GM23338 (cell line): ENCODE data around the gene ASGR1. TPM values are rescaled to one million over a fixed set of nuclear protein-coding genes. Genes with fewer than 3 reads are reported as not detected.

Experiments
- ATAC-seq: fragments of 200-7000 bp; cut with Tn5 transposase; 3 replicates; pipeline ENCODE4 v1.9.1; 2020
- DNase-seq: peaks from one replicate; pipeline ENCODE4 v3.0.0-alpha.2; 2015; ENCODE audit warnings: low spot score
- H2AFZ ChIP-seq: fragments of 200-600 bp; sonication (generic); 2 replicates; pipeline ENCODE4 v1.8.0; 2016; ENCODE audit warnings: antibody characterized with exemption, mild to moderate bottlenecking, moderate library complexity
- H3F3A ChIP-seq: fragments of 200-600 bp; sonication (generic); replicated peaks from 2 replicates; pipeline ENCODE4 v1.8.0; 2017; ENCODE audit warnings: antibody characterized with exemption, mixed run types, low read depth
- H3K27ac ChIP-seq: fragments of 200-600 bp; sonication (generic); 2 replicates; pipeline ENCODE4 v1.6.1; 2016; ENCODE audit warnings: low read depth
- H3K27me3 ChIP-seq: fragments of 200-600 bp; sonication (generic); 2 replicates; pipeline ENCODE4 v1.8.0; 2016; ENCODE audit warnings: mild to moderate bottlenecking, mixed run types, moderate library complexity; ENCODE audit not compliant: insufficient read depth
- H3K36me3 ChIP-seq: fragments of 200-600 bp; sonication (generic); 2 replicates; pipeline ENCODE4 v1.8.0; 2016; ENCODE audit warnings: mild to moderate bottlenecking; ENCODE audit not compliant: insufficient read depth
- H3K4me1 ChIP-seq: fragments of 200-600 bp; sonication (generic); 2 replicates; pipeline ENCODE4 v1.8.0; 2016; ENCODE audit warnings: mild to moderate bottlenecking, moderate library complexity; ENCODE audit not compliant: insufficient read depth
- H3K4me2 ChIP-seq: fragments of 200-600 bp; sonication (generic); 2 replicates; pipeline ENCODE4 v1.7.1; 2017; ENCODE audit warnings: mixed run types
- H3K4me3 ChIP-seq: fragments of 200-600 bp; sonication (generic); 2 replicates; pipeline ENCODE4 v1.6.1; 2016; ENCODE audit warnings: mixed run types
- H3K79me2 ChIP-seq: fragments of 200-600 bp; sonication (generic); replicated peaks from 2 replicates; pipeline ENCODE4 v1.8.0; 2017; ENCODE audit warnings: mild to moderate bottlenecking; ENCODE audit not compliant: insufficient read depth
- H3K9me2 ChIP-seq: fragments of 200-600 bp; sonication (generic); 2 replicates; pipeline ENCODE4 v1.8.0; 2017; ENCODE audit not compliant: insufficient read depth
- H4K20me1 ChIP-seq: fragments of 200-600 bp; sonication (generic); replicated peaks from 2 replicates; pipeline ENCODE4 v1.8.0; 2017; ENCODE audit warnings: mild to moderate bottlenecking; ENCODE audit not compliant: insufficient read depth
- H3K27ac Mint-ChIP-seq: 2 replicates; pipeline ENCODE4 v1.8.0; 2020; ENCODE audit warnings: inconsistent platforms, mild to moderate bottlenecking, moderate library complexity, mixed read lengths
- H3K27me3 Mint-ChIP-seq: 3 replicates; pipeline ENCODE4 v1.8.0; 2022; ENCODE audit warnings: low read depth, mild to moderate bottlenecking, moderate library complexity, mixed read lengths, inconsistent platforms; ENCODE audit not compliant: insufficient read depth, poor library complexity
- H3K36me3 Mint-ChIP-seq: 3 replicates; pipeline ENCODE4 v1.8.0; 2021; ENCODE audit warnings: low read depth, mild to moderate bottlenecking, inconsistent platforms, moderate library complexity, mixed read lengths
- H3K4me1 Mint-ChIP-seq: 3 replicates; pipeline ENCODE4 v1.8.0; 2020; ENCODE audit warnings: mild to moderate bottlenecking, inconsistent platforms, mixed read lengths
- H3K4me3 Mint-ChIP-seq: 3 replicates; pipeline ENCODE4 v1.8.0; 2021; ENCODE audit warnings: moderate library complexity, mild to moderate bottlenecking, inconsistent platforms, mixed read lengths
- H3K9me3 Mint-ChIP-seq: 3 replicates; pipeline ENCODE4 v1.8.0; 2020; ENCODE audit warnings: moderate library complexity, mild to moderate bottlenecking, inconsistent platforms, mixed read lengths
- CREB1 ChIP-seq: fragments of 250-450 bp; sonication (Bioruptor Pico); IDR thresholded peaks from 2 replicates; pipeline ENCODE4 v1.5.0; 2020; ENCODE audit warnings: low read depth, mild to moderate bottlenecking, moderate library complexity
- EZH2 ChIP-seq: fragments of 200-600 bp; sonication (generic); IDR thresholded peaks from one replicate; pipeline ENCODE4 v1.8.0; 2017; ENCODE audit warnings: antibody characterized with exemption, mild to moderate bottlenecking, low read depth; ENCODE audit not compliant: unreplicated experiment
- EZH2phosphoT487 ChIP-seq: fragments of 200-600 bp; sonication (generic); IDR thresholded peaks from one replicate; pipeline ENCODE4 v1.8.1; 2018; ENCODE audit warnings: antibody characterized with exemption; ENCODE audit not compliant: unreplicated experiment
- JUNB ChIP-seq: IDR thresholded peaks from one replicate; pipeline ENCODE4 v1.6.1; 2016; ENCODE audit warnings: antibody characterized with exemption; ENCODE audit not compliant: unreplicated experiment
- NANOG ChIP-seq: IDR thresholded peaks from 2 replicates; pipeline ENCODE4 v1.6.1; 2016; ENCODE audit warnings: antibody characterized with exemption, borderline replicate concordance
- POLR2AphosphoS5 ChIP-seq: IDR thresholded peaks from 2 replicates; pipeline ENCODE4 v1.6.1; 2016; ENCODE audit warnings: antibody characterized with exemption, low read depth
- STAT1 ChIP-seq: IDR thresholded peaks from one replicate; pipeline ENCODE4 v1.6.1; 2016; ENCODE audit warnings: antibody characterized with exemption; ENCODE audit not compliant: unreplicated experiment
- ZNF114 ChIP-seq: fragments of 250-450 bp; sonication (Bioruptor Pico); IDR thresholded peaks from 2 replicates; pipeline ENCODE4 v1.5.0; 2020; ENCODE audit warnings: mild to moderate bottlenecking, moderate library complexity
- ZNF331 ChIP-seq: fragments of 250-450 bp; sonication (Bioruptor Pico); IDR thresholded peaks from 2 replicates; pipeline ENCODE4 v1.5.0; 2020; ENCODE audit warnings: low read depth, mild to moderate bottlenecking, moderate library complexity
- polyA plus RNA-seq: library from polyadenylated mRNA; unstranded; fragments of >200 nt; fragmentation: Nextera tagmentation; extraction: Ambion mirVana; gene quantifications from 2 replicates; pipeline ENCODE4 v1.2.1, GENCODE V29; 2016
- total RNA-seq: library from RNA; depleted of rRNA; stranded (reverse); fragments of >200 nt; shearing (Covaris generic); gene quantifications from 2 replicates; pipeline ENCODE4 v1.2.3, GENCODE V29; 2014
- TF ChIP-seq, protein P1 (sequence below): IDR thresholded peaks from 2 replicates; pipeline ENCODE4 v1.6.1; 2016; ENCODE audit warnings: antibody characterized with exemption
- TF ChIP-seq, protein P2 (sequence below): fragments of 250-450 bp; sonication (Bioruptor Pico); IDR thresholded peaks from 2 replicates; pipeline ENCODE4 v1.5.0; 2020; ENCODE audit warnings: mild to moderate bottlenecking, moderate library complexity
- TF ChIP-seq, protein P3 (sequence below): IDR thresholded peaks from one replicate; pipeline ENCODE4 v1.6.1; 2018; ENCODE audit warnings: antibody characterized with exemption; ENCODE audit not compliant: unreplicated experiment
- TF ChIP-seq, protein P4 (sequence below), 2 experiments: fragments of 200-600 bp in 1 of 2; sonication (generic) in 1 of 2; conservative IDR thresholded peaks; 2 replicates each; pipeline versions ENCODE4 v1.5.1 to v1.6.1; 2016 to 2017; ENCODE audit warnings: antibody characterized with exemption in 2 of 2, low read depth in 2 of 2, mild to moderate bottlenecking in 2 of 2, moderate library complexity in 1 of 2

The ASGR1 gene
- total and polyA plus RNA-seq, 2 experiments from 2014 or later = 8.3 to 9.0 TPM

- Histone ChIP-seq H3K4me3 (peak within 1 kb of the TSS; percentile 83), H3K4me2 (peak within 1 kb of the TSS; percentile 92), H3F3A (peaks cover 23% of the 10 kb centered on the region), H4K20me1 (peaks cover 22% of the 10 kb centered on the region), H3K4me1 (peaks cover 44% of the 10 kb centered on the region), H3K9me2 (no peaks in the 10 kb centered on the region), H2AFZ (peak within 1 kb of the TSS; percentile 90; the same call in 1 of the 2 replicates), H3K36me3 (peaks cover 9% of the 10 kb centered on the region; the same call in 1 of the 2 replicates), H3K27me3 (no peaks in the 10 kb centered on the region), H3K79me2 (peaks cover 12% of the 10 kb centered on the region), H3K27ac (no peak within 1 kb of the TSS)
- peak; percentile 95 for DNase-seq
- Mint-ChIP-seq H3K9me3 (no peaks in the 10 kb centered on the region; the same call in 1 of the 3 replicates), H3K27me3 (peaks cover 45% of the 10 kb centered on the region), H3K27ac (peak within 1 kb of the TSS; percentile 89), H3K36me3 (peaks cover 44% of the 10 kb centered on the region), H3K4me3 (peak within 1 kb of the TSS; percentile 91), H3K4me1 (peaks cover 49% of the 10 kb centered on the region)
- no peak for TF ChIP-seq JUNB
- TF ChIP-seq, protein P1, sequence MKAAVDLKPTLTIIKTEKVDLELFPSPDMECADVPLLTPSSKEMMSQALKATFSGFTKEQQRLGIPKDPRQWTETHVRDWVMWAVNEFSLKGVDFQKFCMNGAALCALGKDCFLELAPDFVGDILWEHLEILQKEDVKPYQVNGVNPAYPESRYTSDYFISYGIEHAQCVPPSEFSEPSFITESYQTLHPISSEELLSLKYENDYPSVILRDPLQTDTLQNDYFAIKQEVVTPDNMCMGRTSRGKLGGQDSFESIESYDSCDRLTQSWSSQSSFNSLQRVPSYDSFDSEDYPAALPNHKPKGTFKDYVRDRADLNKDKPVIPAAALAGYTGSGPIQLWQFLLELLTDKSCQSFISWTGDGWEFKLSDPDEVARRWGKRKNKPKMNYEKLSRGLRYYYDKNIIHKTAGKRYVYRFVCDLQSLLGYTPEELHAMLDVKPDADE = peak; percentile 89
- TF ChIP-seq EZH2phosphoT487 = no peak
- TF ChIP-seq, protein P2, sequence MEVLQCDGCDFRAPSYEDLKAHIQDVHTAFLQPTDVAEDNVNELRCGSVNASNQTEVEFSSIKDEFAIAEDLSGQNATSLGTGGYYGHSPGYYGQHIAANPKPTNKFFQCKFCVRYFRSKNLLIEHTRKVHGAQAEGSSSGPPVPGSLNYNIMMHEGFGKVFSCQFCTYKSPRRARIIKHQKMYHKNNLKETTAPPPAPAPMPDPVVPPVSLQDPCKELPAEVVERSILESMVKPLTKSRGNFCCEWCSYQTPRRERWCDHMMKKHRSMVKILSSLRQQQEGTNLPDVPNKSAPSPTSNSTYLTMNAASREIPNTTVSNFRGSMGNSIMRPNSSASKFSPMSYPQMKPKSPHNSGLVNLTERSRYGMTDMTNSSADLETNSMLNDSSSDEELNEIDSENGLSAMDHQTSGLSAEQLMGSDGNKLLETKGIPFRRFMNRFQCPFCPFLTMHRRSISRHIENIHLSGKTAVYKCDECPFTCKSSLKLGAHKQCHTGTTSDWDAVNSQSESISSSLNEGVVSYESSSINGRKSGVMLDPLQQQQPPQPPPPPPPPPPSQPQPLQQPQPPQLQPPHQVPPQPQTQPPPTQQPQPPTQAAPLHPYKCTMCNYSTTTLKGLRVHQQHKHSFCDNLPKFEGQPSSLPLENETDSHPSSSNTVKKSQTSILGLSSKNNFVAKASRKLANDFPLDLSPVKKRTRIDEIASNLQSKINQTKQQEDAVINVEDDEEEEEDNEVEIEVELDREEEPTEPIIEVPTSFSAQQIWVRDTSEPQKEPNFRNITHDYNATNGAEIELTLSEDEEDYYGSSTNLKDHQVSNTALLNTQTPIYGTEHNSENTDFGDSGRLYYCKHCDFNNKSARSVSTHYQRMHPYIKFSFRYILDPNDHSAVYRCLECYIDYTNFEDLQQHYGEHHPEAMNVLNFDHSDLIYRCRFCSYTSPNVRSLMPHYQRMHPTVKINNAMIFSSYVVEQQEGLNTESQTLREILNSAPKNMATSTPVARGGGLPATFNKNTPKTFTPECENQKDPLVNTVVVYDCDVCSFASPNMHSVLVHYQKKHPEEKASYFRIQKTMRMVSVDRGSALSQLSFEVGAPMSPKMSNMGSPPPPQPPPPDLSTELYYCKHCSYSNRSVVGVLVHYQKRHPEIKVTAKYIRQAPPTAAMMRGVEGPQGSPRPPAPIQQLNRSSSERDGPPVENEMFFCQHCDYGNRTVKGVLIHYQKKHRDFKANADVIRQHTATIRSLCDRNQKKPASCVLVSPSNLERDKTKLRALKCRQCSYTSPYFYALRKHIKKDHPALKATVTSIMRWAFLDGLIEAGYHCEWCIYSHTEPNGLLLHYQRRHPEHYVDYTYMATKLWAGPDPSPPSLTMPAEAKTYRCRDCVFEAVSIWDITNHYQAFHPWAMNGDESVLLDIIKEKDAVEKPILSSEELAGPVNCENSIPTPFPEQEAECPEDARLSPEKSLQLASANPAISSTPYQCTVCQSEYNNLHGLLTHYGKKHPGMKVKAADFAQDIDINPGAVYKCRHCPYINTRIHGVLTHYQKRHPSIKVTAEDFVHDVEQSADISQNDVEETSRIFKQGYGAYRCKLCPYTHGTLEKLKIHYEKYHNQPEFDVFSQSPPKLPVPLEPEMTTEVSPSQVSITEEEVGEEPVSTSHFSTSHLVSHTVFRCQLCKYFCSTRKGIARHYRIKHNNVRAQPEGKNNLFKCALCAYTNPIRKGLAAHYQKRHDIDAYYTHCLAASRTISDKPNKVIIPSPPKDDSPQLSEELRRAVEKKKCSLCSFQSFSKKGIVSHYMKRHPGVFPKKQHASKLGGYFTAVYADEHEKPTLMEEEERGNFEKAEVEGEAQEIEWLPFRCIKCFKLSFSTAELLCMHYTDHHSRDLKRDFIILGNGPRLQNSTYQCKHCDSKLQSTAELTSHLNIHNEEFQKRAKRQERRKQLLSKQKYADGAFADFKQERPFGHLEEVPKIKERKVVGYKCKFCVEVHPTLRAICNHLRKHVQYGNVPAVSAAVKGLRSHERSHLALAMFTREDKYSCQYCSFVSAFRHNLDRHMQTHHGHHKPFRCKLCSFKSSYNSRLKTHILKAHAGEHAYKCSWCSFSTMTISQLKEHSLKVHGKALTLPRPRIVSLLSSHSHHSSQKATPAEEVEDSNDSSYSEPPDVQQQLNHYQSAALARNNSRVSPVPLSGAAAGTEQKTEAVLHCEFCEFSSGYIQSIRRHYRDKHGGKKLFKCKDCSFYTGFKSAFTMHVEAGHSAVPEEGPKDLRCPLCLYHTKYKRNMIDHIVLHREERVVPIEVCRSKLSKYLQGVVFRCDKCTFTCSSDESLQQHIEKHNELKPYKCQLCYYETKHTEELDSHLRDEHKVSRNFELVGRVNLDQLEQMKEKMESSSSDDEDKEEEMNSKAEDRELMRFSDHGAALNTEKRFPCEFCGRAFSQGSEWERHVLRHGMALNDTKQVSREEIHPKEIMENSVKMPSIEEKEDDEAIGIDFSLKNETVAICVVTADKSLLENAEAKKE = no peak
- TF ChIP-seq STAT1 = no peak
- TF ChIP-seq, protein P3, sequence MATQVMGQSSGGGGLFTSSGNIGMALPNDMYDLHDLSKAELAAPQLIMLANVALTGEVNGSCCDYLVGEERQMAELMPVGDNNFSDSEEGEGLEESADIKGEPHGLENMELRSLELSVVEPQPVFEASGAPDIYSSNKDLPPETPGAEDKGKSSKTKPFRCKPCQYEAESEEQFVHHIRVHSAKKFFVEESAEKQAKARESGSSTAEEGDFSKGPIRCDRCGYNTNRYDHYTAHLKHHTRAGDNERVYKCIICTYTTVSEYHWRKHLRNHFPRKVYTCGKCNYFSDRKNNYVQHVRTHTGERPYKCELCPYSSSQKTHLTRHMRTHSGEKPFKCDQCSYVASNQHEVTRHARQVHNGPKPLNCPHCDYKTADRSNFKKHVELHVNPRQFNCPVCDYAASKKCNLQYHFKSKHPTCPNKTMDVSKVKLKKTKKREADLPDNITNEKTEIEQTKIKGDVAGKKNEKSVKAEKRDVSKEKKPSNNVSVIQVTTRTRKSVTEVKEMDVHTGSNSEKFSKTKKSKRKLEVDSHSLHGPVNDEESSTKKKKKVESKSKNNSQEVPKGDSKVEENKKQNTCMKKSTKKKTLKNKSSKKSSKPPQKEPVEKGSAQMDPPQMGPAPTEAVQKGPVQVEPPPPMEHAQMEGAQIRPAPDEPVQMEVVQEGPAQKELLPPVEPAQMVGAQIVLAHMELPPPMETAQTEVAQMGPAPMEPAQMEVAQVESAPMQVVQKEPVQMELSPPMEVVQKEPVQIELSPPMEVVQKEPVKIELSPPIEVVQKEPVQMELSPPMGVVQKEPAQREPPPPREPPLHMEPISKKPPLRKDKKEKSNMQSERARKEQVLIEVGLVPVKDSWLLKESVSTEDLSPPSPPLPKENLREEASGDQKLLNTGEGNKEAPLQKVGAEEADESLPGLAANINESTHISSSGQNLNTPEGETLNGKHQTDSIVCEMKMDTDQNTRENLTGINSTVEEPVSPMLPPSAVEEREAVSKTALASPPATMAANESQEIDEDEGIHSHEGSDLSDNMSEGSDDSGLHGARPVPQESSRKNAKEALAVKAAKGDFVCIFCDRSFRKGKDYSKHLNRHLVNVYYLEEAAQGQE = no peak
- TF ChIP-seq ZNF114 (CRISPR knock-in tag) = no peak
- no peak for TF ChIP-seq EZH2
- no peak for TF ChIP-seq ZNF331
- TF ChIP-seq POLR2AphosphoS5 = peak; percentile 86
- TF ChIP-seq, protein P4, sequence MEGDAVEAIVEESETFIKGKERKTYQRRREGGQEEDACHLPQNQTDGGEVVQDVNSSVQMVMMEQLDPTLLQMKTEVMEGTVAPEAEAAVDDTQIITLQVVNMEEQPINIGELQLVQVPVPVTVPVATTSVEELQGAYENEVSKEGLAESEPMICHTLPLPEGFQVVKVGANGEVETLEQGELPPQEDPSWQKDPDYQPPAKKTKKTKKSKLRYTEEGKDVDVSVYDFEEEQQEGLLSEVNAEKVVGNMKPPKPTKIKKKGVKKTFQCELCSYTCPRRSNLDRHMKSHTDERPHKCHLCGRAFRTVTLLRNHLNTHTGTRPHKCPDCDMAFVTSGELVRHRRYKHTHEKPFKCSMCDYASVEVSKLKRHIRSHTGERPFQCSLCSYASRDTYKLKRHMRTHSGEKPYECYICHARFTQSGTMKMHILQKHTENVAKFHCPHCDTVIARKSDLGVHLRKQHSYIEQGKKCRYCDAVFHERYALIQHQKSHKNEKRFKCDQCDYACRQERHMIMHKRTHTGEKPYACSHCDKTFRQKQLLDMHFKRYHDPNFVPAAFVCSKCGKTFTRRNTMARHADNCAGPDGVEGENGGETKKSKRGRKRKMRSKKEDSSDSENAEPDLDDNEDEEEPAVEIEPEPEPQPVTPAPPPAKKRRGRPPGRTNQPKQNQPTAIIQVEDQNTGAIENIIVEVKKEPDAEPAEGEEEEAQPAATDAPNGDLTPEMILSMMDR (conservative IDR thresholded peaks at IDR 0.05; ENCODE audit: low read depth in 2 of 2) = no peak
- TF ChIP-seq NANOG = no peak
- peak; percentile 48; the same call in 1 of the 2 replicates for TF ChIP-seq CREB1 (CRISPR knock-in tag)
- peak; percentile 69 for ATAC-seq
Measured at GRCh38 chr17:7219812-7220592, 40.8 kb upstream of the ASGR1 start, which contains the start of the genes ACADVL and DLG4. TSS of gene ACADVL (plus strand) at chr17:7219938. CDS start at chr17:7219985, 47 bp downstream. TSS of gene DLG4 (minus strand) at chr17:7219836.
